Peyer's patch (tissue), 4 donors: ENCODE data around the gene TSGA10IP. TPM values are rescaled to one million over a fixed set of nuclear protein-coding genes. Genes with fewer than 3 reads are reported as not detected.

Experiments used
- DNase-seq, 3 donors: peaks; one replicate each; pipeline ENCODE4 v3.0.0-alpha.2; 2017 to 2019
- H3K27ac ChIP-seq, 4 donors: fragments of 200-600 bp; sonication (generic); one replicate each; pipeline ENCODE4 v1.5.1; 2016 to 2019
- H3K27me3 ChIP-seq, 2 donors: fragments of 200-600 bp; sonication (generic); one replicate each; pipeline ENCODE4 v1.5.1; 2019
- H3K36me3 ChIP-seq, 3 donors: fragments of 200-600 bp; sonication (generic); one replicate each; pipeline ENCODE4 v1.5.1; 2016 to 2019
- H3K4me1 ChIP-seq, 4 donors: fragments of 200-600 bp; sonication (generic); one replicate each; pipeline ENCODE4 v1.5.1; 2016 to 2019
- H3K4me3 ChIP-seq, 4 donors: fragments of 200-600 bp; sonication (generic); 1 replicate in 3 of 4; 2 replicates in 1 of 4; pipeline ENCODE4 v1.5.1; 2016 to 2019; ENCODE audit warnings: mild to moderate bottlenecking in 1 of 4
- H3K9me3 ChIP-seq, 4 donors: fragments of 200-600 bp; sonication (generic); one replicate each; pipeline ENCODE4 v1.5.1; 2016 to 2019; ENCODE audit warnings: mild to moderate bottlenecking in 1 of 4
- POLR2A ChIP-seq, 2 donors: fragments of 450-650 bp; IDR thresholded peaks; one replicate each; pipeline ENCODE4 v1.5.1; 2017; ENCODE audit warnings: antibody characterized with exemption in 2 of 2, mild to moderate bottlenecking in 2 of 2, moderate library complexity in 2 of 2
- total RNA-seq, 4 donors: library from RNA; depleted of rRNA; stranded (reverse); fragments of >200 nt; gene quantifications; one replicate each; pipeline ENCODE4 v1.1.0, GENCODE V29; 2016
- TF ChIP-seq, protein P1 (sequence below), 6 experiments: fragments of 450-650 bp in 4 of 6; fragments of 200-600 bp in 2 of 6; sonication (generic) in 1 of 6; IDR thresholded peaks; one replicate each; pipeline ENCODE4 v1.5.1; 2017 to 2019; ENCODE audit warnings: antibody characterized with exemption in 6 of 6, mild to moderate bottlenecking in 3 of 6, moderate library complexity in 1 of 6

TSGA10IP gene
- total RNA-seq, 4 donors from 2014 or later, result not detected

- Histone ChIP-seq H3K36me3 (no peaks in the 10 kb centered on the region), H3K9me3 (no peaks in the 10 kb centered on the region), H3K4me3 (no peak overlapping the region), H3K4me1 (peaks cover 0 to 4% (median 0%) of the 10 kb centered on the region in 4 donors), H3K27me3 (no peaks in the 10 kb centered on the region), H3K27ac (no peak overlapping the region)
- no peak for TF ChIP-seq POLR2A (IDR thresholded peaks at IDR 0.05)
- TF ChIP-seq, protein P1, sequence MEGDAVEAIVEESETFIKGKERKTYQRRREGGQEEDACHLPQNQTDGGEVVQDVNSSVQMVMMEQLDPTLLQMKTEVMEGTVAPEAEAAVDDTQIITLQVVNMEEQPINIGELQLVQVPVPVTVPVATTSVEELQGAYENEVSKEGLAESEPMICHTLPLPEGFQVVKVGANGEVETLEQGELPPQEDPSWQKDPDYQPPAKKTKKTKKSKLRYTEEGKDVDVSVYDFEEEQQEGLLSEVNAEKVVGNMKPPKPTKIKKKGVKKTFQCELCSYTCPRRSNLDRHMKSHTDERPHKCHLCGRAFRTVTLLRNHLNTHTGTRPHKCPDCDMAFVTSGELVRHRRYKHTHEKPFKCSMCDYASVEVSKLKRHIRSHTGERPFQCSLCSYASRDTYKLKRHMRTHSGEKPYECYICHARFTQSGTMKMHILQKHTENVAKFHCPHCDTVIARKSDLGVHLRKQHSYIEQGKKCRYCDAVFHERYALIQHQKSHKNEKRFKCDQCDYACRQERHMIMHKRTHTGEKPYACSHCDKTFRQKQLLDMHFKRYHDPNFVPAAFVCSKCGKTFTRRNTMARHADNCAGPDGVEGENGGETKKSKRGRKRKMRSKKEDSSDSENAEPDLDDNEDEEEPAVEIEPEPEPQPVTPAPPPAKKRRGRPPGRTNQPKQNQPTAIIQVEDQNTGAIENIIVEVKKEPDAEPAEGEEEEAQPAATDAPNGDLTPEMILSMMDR (IDR thresholded peaks at IDR 0.05), result no peak
- DNase-seq, result no peak
Measured at GRCh38 chr11:65906602-65907001, 38.7 kb upstream of the TSGA10IP start.

GRCh38 chr11:65907878-65908277 lies 37.4 kb upstream of the TSGA10IP start:
- no peaks in the 10 kb centered on the region for H3K9me3 ChIP-seq
- no peaks in the 10 kb centered on the region for H3K36me3 ChIP-seq
- H3K27me3 ChIP-seq, result no peaks in the 10 kb centered on the region
- H3K27ac ChIP-seq, result no peak overlapping the region
- no peak overlapping the region for H3K4me3 ChIP-seq
- no peak for DNase-seq
- TF ChIP-seq POLR2A (IDR thresholded peaks at IDR 0.05), result no peak
- TF ChIP-seq, protein P1 (IDR thresholded peaks at IDR 0.05), result no peak
- peaks cover 0 to 5% (median 0%) of the 10 kb centered on the region in 4 donors for H3K4me1 ChIP-seq

GRCh38 chr11:65911682-65912568 lies 33.4 kb upstream of the TSGA10IP start:
- no peak for TF ChIP-seq POLR2A (IDR thresholded peaks at IDR 0.05)
- TF ChIP-seq, protein P1 (IDR thresholded peaks at IDR 0.05), result peak in 2 of 6 experiments; percentile 24
- Histone ChIP-seq H3K36me3 (no peaks in the 10 kb centered on the region), H3K27me3 (no peaks in the 10 kb centered on the region), H3K27ac (peak overlapping the region in 1 of 4 donors; percentile 49), H3K4me3 (no peak overlapping the region), H3K4me1 (peaks cover 0 to 27% (median under 1%) of the 10 kb centered on the region in 4 donors), H3K9me3 (no peaks in the 10 kb centered on the region)
- no peak for DNase-seq

GRCh38 chr11:65912845-65913244 lies 32.4 kb upstream of the TSGA10IP start:
- Histone ChIP-seq H3K27me3 (no peaks in the 10 kb centered on the region), H3K9me3 (no peaks in the 10 kb centered on the region), H3K27ac (no peak overlapping the region), H3K4me1 (peaks cover 2 to 36% (median 9%) of the 10 kb centered on the region in 4 donors), H3K36me3 (no peaks in the 10 kb centered on the region), H3K4me3 (no peak overlapping the region)
- no peak for DNase-seq
- no peak for TF ChIP-seq POLR2A (IDR thresholded peaks at IDR 0.05)
- TF ChIP-seq, protein P1 (IDR thresholded peaks at IDR 0.05), result no peak

DNA sequence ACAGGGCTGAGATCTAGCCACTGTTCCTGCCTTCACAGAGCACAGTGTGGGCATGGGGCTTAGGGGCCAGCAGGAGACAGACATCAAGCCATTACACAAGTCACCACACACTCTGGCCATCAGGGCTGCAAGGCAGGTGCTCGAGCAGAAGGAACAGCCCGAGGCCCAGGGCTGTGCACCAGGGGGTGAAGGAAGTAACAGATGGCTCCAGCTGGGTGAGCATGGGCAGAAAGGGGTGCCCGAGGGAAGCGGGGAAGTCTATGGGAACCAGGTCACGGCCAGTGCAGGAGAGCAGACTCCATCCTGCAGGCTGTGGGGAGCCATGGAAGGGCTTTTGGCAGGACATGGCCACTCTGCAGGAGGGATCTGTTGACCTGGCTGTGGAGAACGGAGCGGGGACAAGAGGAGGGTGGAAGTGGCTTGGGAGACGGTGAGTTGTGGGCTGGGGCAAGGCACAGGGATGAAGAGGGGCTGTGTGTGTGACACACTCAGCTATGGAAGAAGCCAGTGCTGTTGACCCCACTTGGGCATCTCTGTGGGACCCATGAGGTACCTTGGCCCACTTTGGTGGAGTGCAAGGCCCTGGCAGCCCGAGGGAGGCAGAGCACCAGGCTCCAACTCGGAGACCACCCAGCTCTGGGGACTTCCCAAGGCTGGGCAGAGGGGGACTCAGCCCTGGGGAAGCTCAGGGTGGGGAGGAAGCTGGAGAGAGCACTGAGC lies 30.0 kb upstream of the TSGA10IP start:
- Histone ChIP-seq H3K27ac (peak overlapping the region; percentile 60 to 81 (median 70)), H3K9me3 (no peaks in the 10 kb centered on the region), H3K4me1 (peaks cover 2 to 43% (median 16%) of the 10 kb centered on the region in 4 donors), H3K27me3 (no peaks in the 10 kb centered on the region), H3K36me3 (no peaks in the 10 kb centered on the region), H3K4me3 (no peak overlapping the region)
- no peak for DNase-seq
- TF ChIP-seq, protein P1 (IDR thresholded peaks at IDR 0.05), result no peak
- no peak for TF ChIP-seq POLR2A (IDR thresholded peaks at IDR 0.05)
